HCT116 (cell line): ENCODE measurements around the gene HYAL1. TPM values are rescaled to one million over a fixed set of nuclear protein-coding genes. Genes with fewer than 3 reads are reported as not detected.

Experiments
- ATAC-seq: fragments of 200-7000 bp; cut with Tn5 transposase; 2 replicates; pipeline ENCODE4 v1.9.1; 2020; ENCODE audit warnings: mild to moderate bottlenecking, moderate library complexity
- Bru-seq: library from RNA; stranded (reverse); fragments of 400-500 nt; gene quantifications from one replicate; lab custom pipeline; 2021; lab: Mats Ljungman, UMichigan
- BruChase-seq, 2 experiments: library from RNA; stranded (reverse); fragments of 400-500 nt; gene quantifications; one replicate each; lab custom pipeline; 2021; lab: Mats Ljungman, UMichigan
- BruUV-seq: library from RNA; stranded (reverse); fragments of 400-500 nt; replicated peaks from 2 replicates; lab custom pipeline; 2021; lab: Mats Ljungman, UMichigan
- CTCF ChIA-PET: fragments of 300-600 bp; sonication (Branson Sonifier 250); formaldehyde crosslinking; loops from one replicate; lab custom pipeline; 2021; ENCODE audit warnings: antibody characterized with exemption; lab: Charles Lee
- POLR2A ChIA-PET: fragments of 300-600, 350-600 bp; sonication (Branson Sonifier 250); formaldehyde crosslinking; loops from one replicate; lab custom pipeline; 2021; ENCODE audit warnings: antibody characterized with exemption; lab: Charles Lee
- RAD21 ChIA-PET, 2 experiments: fragments of 300-600 bp; sonication (Branson Sonifier 250); formaldehyde crosslinking; loops; one replicate each; lab custom pipeline; 2023; ENCODE audit warnings: low total read pairs in 2 of 2; ENCODE audit not compliant: uncharacterized antibody in 2 of 2, unreplicated experiment in 2 of 2, low non-redundant PET in 1 of 2; lab: Charles Lee
- DNase-seq: peaks from one replicate; pipeline ENCODE4 v3.0.0-alpha.2; 2010; ENCODE audit warnings: low read depth, low spot score
- H2AFZ ChIP-seq: fragments of 200-600 bp; shearing (Covaris generic), sonication (generic); 2 replicates; pipeline ENCODE4 v1.6.1; 2017; ENCODE audit warnings: low read depth, mixed run types, mixed read lengths, antibody characterized with exemption, low read length; ENCODE audit not compliant: poor library complexity, severe bottlenecking
- H3K27ac ChIP-seq: 2 replicates; pipeline ENCODE4 v1.5.1; 2012; ENCODE audit warnings: low read depth, low read length
- H3K27me3 ChIP-seq: fragments of 200-600 bp; sonication (generic); 2 replicates; pipeline ENCODE4 v1.6.1; 2016; ENCODE audit warnings: mixed run types, low read length, mixed read lengths; ENCODE audit not compliant: insufficient read depth
- H3K36me3 ChIP-seq, 2 experiments: fragments of 200-500 bp in 1 of 2; fragments of 200-600 bp in 1 of 2; sonication (Bioruptor generic) in 1 of 2; sonication (generic) in 1 of 2; 2 replicates each; pipeline versions ENCODE4 v1.5.1 to v1.6.1; 2014 to 2016; ENCODE audit warnings: low read length in 2 of 2, inconsistent platforms in 1 of 2, mixed read lengths in 1 of 2, mixed run types in 1 of 2; ENCODE audit not compliant: insufficient read depth in 2 of 2, control insufficient read depth in 1 of 2
- H3K4me1 ChIP-seq, 2 experiments: fragments of 200-600 bp in 1 of 2; sonication (generic) in 1 of 2; 2 replicates each; pipeline versions ENCODE4 v1.5.1 to v1.6.1; 2012 to 2017; ENCODE audit warnings: low read length in 2 of 2, inconsistent platforms in 1 of 2, mild to moderate bottlenecking in 1 of 2, mixed read lengths in 1 of 2, mixed run types in 1 of 2, moderate library complexity in 1 of 2; ENCODE audit not compliant: insufficient read depth in 2 of 2, control insufficient read depth in 1 of 2
- H3K4me2 ChIP-seq: fragments of 200-600 bp; sonication (generic); 2 replicates; pipeline ENCODE4 v1.6.1; 2017; ENCODE audit warnings: mixed run types, low read length, mixed read lengths
- H3K4me3 ChIP-seq, 2 experiments: fragments of 200-600 bp in 1 of 2; sonication (generic) in 1 of 2; replicated peaks in 1 of 2; 2 replicates each; pipeline ENCODE4 v1.5.1; 2011 to 2016; ENCODE audit warnings: low read length in 2 of 2, control low read depth in 1 of 2, low read depth in 1 of 2, mild to moderate bottlenecking in 1 of 2, mixed read lengths in 1 of 2, mixed run types in 1 of 2
- H3K79me2 ChIP-seq: fragments of 200-600 bp; sonication (generic); 2 replicates; pipeline ENCODE4 v1.6.1; 2017; ENCODE audit warnings: mild to moderate bottlenecking, mixed run types, low read length, moderate library complexity, mixed read lengths; ENCODE audit not compliant: insufficient read depth
- H3K9ac ChIP-seq: fragments of 200-600 bp; sonication (generic); 2 replicates; pipeline ENCODE4 v1.6.1; 2016; ENCODE audit warnings: low read length, mixed read lengths
- H3K9me2 ChIP-seq: fragments of 200-600 bp; sonication (generic), shearing (Covaris generic); 2 replicates; pipeline ENCODE4 v1.6.1; 2017; ENCODE audit warnings: mixed run types, mild to moderate bottlenecking, moderate library complexity; ENCODE audit not compliant: insufficient read depth
- H3K9me3 ChIP-seq, 2 experiments: fragments of 200-500 bp in 1 of 2; fragments of 200-600 bp in 1 of 2; sonication (Bioruptor generic) in 1 of 2; sonication (generic) in 1 of 2; 2 replicates each; pipeline ENCODE4 v1.6.1; 2014 to 2017; ENCODE audit warnings: low read length in 2 of 2, mixed read lengths in 2 of 2, inconsistent platforms in 1 of 2, low read depth in 1 of 2, mild to moderate bottlenecking in 1 of 2, mixed run types in 1 of 2, moderate library complexity in 1 of 2; ENCODE audit not compliant: control insufficient read depth in 1 of 2, insufficient read depth in 1 of 2
- H4K20me1 ChIP-seq: fragments of 200-600 bp; sonication (generic), shearing (Covaris generic); 2 replicates; pipeline ENCODE4 v1.6.1; 2017; ENCODE audit warnings: mixed run types, mild to moderate bottlenecking, moderate library complexity; ENCODE audit not compliant: insufficient read depth
- CEBPB ChIP-seq: IDR thresholded peaks from 2 replicates; pipeline ENCODE4 v1.6.1; 2012; ENCODE audit warnings: low read depth
- CTCF ChIP-seq, 3 experiments: fragments of 200-600 bp in 1 of 3; sonication (generic) in 1 of 3; IDR thresholded peaks in 2 of 3; conservative IDR thresholded peaks in 1 of 3; 2 replicates each; pipeline ENCODE4 v1.5.1; 2012 to 2017; ENCODE audit warnings: low read depth in 2 of 3, low read length in 2 of 3, antibody characterized with exemption in 1 of 3, borderline replicate concordance in 1 of 3, control low read depth in 1 of 3, mild to moderate bottlenecking in 1 of 3, mixed read lengths in 1 of 3, mixed run types in 1 of 3, moderate library complexity in 1 of 3; ENCODE audit not compliant: insufficient read depth in 1 of 3
- EZH2 ChIP-seq: fragments of 200-600 bp; sonication (generic); IDR thresholded peaks from 2 replicates; pipeline ENCODE4 v1.6.1; 2017; ENCODE audit warnings: antibody characterized with exemption, mixed run types
- POLR2A ChIP-seq: IDR thresholded peaks from 2 replicates; pipeline ENCODE4 v1.7.0; 2011; ENCODE audit warnings: borderline replicate concordance; ENCODE audit not compliant: insufficient read depth, insufficient read length; ENCODE audit errors: extremely low read depth
- POLR2AphosphoS5 ChIP-seq: IDR thresholded peaks from 2 replicates; pipeline ENCODE4 v1.6.1; 2011; ENCODE audit warnings: mild to moderate bottlenecking, low read depth, low read length, moderate library complexity
- REST ChIP-seq: IDR thresholded peaks from 2 replicates; pipeline ENCODE4 v1.6.1; 2012; ENCODE audit warnings: low read depth
- SP1 ChIP-seq: IDR thresholded peaks from 2 replicates; pipeline ENCODE4 v1.6.1; 2012; ENCODE audit warnings: low read depth
- SRF ChIP-seq: IDR thresholded peaks from 2 replicates; pipeline ENCODE4 v1.6.1; 2012; ENCODE audit warnings: low read depth
- TCF7L2 ChIP-seq: IDR thresholded peaks from 2 replicates; pipeline ENCODE4 v1.7.0; 2011; ENCODE audit warnings: borderline replicate concordance, inconsistent platforms; ENCODE audit not compliant: insufficient read depth, insufficient read length; ENCODE audit errors: extremely low read depth
- ZBTB33 ChIP-seq: IDR thresholded peaks from 2 replicates; pipeline ENCODE4 v1.6.1; 2011; ENCODE audit warnings: mild to moderate bottlenecking, low read length, moderate library complexity; ENCODE audit not compliant: insufficient replicate concordance; ENCODE audit errors: extremely low read depth
- ZNF274 ChIP-seq: fragments of 200-500 bp; sonication (Bioruptor generic); IDR thresholded peaks from 2 replicates; pipeline ENCODE4 v1.6.1; 2014; ENCODE audit warnings: mild to moderate bottlenecking, low read depth, low read length, inconsistent platforms
- intact Hi-C: fragments of 100-400 bp; cut with micrococcal nuclease; formaldehyde crosslinking; loops from 2 replicates; pipeline ENCODE4 v1.10.0; 2022
- long read RNA-seq: library from polyadenylated mRNA; unstranded; transcript quantifications from one replicate; pipeline ENCODE4 v2.0.0, GENCODE V29; 2021; ENCODE audit not compliant: unreplicated experiment
- polyA plus RNA-seq: library from polyadenylated mRNA; unstranded; fragments of >200 nt; gene quantifications from 2 replicates; pipeline ENCODE4 v1.2.1, GENCODE V29; 2012; ENCODE audit warnings: missing spikeins
- total RNA-seq: library from RNA; stranded (reverse); gene quantifications from one replicate; pipeline ENCODE4 v1.2.1, GENCODE V29; 2021; ENCODE audit not compliant: unreplicated experiment

Gene HYAL1
- total RNA-seq (6.1 TPM), Bru-seq, nascent RNA (percentile 46 among the genes with signal in this experiment), BruChase-seq, experiment 1, labeled RNA remaining after a 6-hour chase (percentile 61 among the genes with signal in this experiment), BruChase-seq, experiment 2, labeled RNA remaining after a 2-hour chase (percentile 54 among the genes with signal in this experiment)
- 11.9 and 12.5 TPM in 2 replicates for polyA plus RNA-seq
- long read RNA-seq, transcript HYAL1-201 (3 exons, 2,517 nt): major isoform, 5 of 6 reads
- long read RNA-seq, partial matches to known transcripts: 0 of 6 reads
- long read RNA-seq, other reads (novel, unspliced or antisense): 1 of 6 reads

GRCh38 chr3:50303013-50303815 is at the start of gene HYAL1:
HYAL1 (minus strand) TSS chr3:50303574; CDS start chr3:50302956, 618 bp downstream.
- peak; percentile 61 for DNase-seq
- intact Hi-C loops: loop anchor here (1.0 kb wide), 1 partner anchor 21 kb away; no protein-coding TSS in a partner anchor
- Histone ChIP-seq H3K27me3 (no peaks in the 10 kb centered on the region), H3K9me3 (no peaks in the 10 kb centered on the region), H3K79me2 (peaks cover 3% of the 10 kb centered on the region; the same call in 1 of the 2 replicates), H3K4me2 (peak within 1 kb of the TSS; percentile 72), H3K4me1 (peaks cover 21 to 47% of the 10 kb centered on the region in 2 experiments), H3K27ac (peak within 1 kb of the TSS; percentile 70), H2AFZ (no peak within 1 kb of the TSS), H3K9me2 (no peaks in the 10 kb centered on the region), H3K36me3 (no peaks in the 10 kb centered on the region), H3K4me3 (peak within 1 kb of the TSS; percentile 27 to 37), H3K9ac (peak within 1 kb of the TSS; percentile 49), H4K20me1 (no peaks in the 10 kb centered on the region)
- ChIA-PET RAD21 (interaction anchor here in 1 of 2 experiments (0.6 kb wide), 1 partner anchor 21 kb away, joined by 3 read pairs; no protein-coding TSS in a partner anchor), CTCF (interaction anchor here (0.6 to 2.7 kb wide), 4 partner anchors 14 to 39 kb away, joined by 3 to 14 read pairs (median 6); no protein-coding TSS in a partner anchor), POLR2A (interaction anchor here (0.9 to 1.4 kb wide), 3 partner anchors 11 to 14 kb away, joined by 4 to 5 read pairs (median 4); partner anchors contain the start of gene IFRD2)
- TF ChIP-seq POLR2AphosphoS5: peak; percentile 83
- TF ChIP-seq EZH2: no peak
- no peak for TF ChIP-seq ZBTB33
- TF ChIP-seq CTCF (IDR thresholded peaks at IDR 0.05 in 2 of 3, conservative IDR thresholded peaks at IDR 0.05 in 1 of 3; ENCODE audit: borderline replicate concordance in 1 of 3, insufficient read depth in 1 of 3, low read depth in 2 of 3, low read length in 2 of 3): peak in 2 of 3 experiments; percentile 35 to 46; a peak in 4 of 6 replicates
- no peak for TF ChIP-seq TCF7L2
- TF ChIP-seq SRF: no peak
- TF ChIP-seq CEBPB: no peak
- TF ChIP-seq ZNF274: no peak
- no peak for TF ChIP-seq REST
- no peak for TF ChIP-seq SP1
- TF ChIP-seq POLR2A: peak; percentile 30
- peak; percentile 41 for ATAC-seq
- TSS peak; percentile 65 for BruUV-seq
